ENCODE results near the gene NELFB.

The NELFB gene

DNA sequence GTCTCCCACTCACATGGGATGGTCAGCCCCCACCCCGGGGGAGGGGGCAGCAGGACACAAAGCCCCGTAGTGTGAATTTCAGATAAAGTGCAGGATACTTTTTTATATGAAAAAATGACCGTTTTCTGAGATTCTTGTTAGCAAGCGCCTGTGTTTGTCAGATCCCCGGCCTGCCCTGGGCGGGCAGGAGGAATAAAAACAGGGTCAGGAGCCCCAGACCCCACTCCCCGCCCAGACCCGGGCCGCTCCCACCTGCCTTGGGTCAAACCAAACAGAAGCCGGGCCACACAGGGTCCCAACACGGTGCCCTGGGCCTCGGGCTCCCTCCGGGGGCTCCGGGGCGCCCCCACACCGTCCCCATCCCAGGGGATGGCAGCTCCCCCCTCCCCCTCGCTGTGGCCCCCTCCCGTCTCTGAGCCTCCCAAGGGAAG, 60.5 kb downstream of the NELFB start:
- peak; percentile 26 for DNase-seq

DNA sequence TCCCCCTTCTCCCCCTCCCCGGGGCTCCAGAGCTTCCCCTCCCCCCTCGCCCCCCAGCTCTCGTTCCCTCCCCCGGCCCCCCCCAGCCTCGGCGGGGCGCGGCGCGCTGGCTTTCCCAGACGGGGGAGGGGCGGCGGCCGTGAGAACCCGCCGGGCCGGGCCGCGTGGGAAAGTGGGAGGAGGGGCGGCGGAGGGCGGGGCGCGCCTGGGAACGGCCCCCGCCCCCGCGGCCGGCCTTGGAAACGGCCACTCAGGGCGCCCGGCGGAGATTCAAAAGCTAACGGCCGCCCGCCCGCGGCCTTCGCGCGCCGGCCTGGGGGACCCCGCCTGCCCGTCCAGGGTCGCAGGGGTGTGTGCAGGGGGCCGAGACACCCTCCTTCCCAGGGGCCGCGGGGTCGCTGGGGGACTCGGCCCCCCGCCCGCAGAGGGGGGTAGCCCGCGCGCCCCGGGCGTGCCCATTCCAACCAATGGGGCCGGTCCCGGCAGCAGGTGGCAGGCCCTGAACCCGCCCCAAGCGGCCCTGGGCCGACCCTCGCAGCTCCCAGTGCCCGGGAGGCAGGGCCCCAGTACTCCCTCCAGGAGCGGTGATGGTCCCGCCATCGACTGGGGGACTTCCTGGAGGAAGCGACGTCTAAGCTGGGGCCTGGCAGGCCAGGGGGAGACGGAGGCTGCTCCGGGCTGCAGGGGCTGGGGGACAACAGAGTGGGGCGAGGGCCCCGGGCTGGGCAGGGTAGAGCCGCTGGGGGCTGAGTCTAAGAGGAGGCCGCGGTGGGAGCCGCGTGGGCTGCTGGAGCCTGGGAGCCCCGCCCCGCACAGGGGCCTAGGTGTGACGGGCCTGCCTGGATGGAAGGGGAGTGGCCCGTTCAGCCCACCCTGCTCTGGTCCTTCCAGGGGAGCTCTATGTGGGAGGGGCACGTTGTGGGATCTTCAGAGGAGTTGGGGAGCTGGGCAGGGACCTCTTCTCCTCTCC, 61.2 kb downstream of the NELFB start:
- peak; percentile 68 for DNase-seq

DNA sequence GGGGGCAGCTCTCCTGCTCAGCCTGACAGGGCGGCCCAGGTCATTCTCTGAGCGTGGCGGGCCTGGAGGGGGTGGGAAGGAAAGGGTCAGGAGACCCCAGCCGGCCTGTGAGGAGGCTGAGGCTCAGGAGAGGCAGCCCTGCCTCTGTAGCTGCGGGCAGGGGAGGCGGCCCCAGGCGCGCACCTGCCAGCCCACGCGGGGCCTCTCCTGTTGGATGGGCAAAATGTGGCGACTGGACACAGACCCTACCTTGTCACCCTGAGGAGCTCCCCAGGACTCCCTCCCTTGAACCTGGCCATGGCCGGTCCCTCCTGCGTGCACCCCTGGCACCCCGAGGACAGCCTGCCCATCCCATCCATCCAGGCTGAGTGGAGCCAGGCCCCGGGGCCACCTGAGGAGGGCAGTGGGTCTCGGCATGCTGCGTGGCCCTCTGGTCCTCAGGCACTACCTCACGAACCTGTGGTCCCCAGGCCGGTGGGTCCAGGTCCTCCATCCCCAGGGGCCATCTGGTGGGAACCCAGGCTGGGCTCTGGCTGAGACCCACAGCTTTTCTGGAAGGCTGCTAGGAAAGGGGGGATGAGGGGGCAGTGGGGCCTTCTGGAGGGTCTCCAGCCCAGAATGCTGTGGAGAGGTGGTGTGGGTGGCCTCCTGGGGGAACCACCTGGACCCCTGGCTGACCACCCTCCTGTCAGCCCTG, 62.0 kb downstream of the NELFB start:
- DNase-seq = no peak

DNA sequence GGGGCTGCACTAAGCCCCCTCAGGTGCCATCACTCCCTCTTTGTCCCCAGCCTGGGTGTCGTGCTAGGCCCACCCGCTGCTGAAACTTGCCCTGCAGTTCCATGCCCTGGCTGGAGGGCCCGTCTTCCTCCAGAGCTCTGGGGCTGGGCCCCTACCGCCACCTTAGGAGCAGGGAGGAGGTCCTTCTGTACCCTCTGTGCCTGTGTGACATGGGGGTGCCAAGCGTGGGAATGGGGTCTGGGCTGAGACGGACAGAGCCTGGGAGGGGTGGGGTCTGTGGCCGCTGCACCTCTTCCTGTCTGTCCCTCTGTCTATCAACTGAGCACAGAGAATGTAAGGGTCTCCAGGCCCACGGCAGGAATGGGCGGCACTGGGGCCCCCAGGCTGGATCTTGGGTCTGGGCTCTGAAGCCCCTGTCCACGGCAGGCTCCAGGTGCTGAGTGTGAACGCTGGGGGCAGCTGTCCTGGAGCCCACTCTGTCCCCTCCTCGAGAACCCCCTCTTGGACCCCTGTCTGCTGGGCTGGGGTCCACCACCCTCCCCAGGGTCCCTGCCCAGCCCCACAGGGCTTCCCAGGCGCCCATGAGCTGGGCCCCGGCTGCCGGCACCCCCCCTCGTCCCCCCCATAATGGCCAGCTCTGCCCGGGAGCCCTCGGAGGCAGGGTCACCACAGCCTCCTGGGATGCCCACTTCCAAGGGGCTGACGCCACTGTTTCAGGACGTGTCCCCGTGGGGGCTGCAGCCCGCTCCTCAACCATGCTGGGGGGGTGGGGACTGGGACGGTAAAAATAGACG, 62.8 kb downstream of the NELFB start:
- no peak for DNase-seq

DNA sequence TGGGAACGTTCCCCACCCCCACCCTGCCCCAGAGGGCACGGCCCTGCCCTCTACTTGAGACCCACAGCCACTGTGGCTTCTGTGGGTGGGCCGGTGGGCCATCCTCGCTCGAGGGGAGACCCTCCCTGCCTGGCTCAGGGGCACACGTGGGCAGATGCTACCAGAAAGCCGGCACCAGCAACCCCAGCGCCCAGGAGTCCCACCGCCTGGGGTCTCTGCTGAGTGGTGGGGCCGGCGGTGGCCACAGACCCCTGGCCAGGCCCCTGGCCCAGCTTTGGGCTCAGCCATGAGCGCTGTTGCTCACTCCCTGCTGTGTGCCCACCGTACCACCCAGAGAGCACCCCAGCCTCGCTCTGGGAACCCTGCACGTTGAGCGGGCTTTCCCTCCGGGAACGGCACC, 63.5 kb downstream of the NELFB start:
- no peak for DNase-seq

DNA sequence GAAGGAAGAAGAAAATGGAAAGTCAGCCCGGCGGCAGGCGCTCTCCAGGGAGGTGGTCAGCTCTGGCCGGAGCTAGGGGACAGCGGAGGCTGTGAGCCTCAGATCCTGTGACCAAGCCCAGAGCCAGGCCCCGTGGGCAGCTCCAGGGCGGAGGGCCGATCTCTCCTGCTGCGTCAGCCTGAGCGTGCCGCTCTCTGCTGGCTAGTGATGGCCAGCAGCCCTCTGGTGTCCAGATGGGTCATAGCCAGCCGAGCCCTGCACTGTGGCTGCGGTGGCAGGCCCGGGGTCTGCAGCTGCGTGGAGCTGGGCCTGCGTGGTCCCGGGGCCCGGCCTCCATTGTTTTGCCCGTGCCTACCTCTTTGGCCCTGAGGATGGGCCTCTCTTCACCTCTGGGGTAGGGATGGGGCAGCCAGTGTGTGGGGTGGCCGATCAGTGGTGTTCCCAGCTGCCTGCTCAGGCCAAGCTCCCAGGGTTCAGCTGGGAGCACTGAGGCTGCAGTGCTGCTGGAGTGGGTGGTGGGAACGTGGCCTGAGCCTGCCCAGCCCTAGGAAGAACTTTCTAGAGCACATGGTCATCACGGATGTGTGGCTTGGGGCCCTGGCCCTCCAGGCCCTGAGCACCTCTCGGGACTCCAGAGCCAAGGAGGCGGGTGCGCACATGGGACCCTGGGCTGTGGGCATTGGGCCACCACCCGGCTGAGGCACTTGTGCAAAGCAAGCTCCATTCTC, 64.0 kb downstream of the NELFB start:
- DNase-seq = peak; percentile 55

DNA sequence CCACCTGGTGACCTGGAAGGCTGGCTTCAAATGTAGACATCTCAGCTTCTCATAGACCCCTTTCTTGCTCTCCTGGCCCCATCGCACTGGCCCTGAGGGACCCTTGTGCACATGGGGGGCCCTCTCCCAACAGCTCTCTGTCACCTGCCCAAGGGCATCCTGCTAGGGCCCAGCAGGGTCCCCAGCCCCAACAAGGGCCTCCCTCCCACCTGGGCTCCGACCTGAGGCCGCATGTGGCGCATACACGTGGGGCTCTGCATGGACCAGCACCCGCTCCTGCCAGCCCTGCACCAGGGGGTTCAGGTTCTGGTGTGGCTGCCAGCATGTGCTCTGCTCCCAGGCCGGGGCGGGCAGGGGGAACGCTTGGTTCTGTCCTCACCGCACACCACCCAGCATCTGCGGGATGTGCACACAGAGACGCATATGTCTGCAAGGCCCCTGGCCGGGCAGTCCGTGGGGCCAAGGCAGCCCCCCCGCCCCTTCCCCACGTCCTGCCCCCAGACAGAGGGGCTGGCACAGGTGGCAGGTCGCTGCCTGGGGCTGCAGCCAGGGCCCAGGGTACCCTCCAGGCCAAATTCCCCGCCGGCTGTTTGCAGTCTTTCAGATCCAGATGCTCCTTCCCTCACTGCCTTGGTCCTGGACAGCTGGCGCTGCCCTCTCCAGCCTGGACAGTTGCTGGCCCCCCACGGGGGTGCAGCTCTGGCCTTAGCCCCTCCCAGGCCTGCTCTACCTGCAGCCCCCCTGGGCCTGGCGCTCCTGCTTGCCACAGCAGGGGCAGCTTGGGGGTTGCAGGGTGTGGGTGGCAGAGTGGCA, 64.8 kb downstream of the NELFB start:
- no peak for DNase-seq

DNA sequence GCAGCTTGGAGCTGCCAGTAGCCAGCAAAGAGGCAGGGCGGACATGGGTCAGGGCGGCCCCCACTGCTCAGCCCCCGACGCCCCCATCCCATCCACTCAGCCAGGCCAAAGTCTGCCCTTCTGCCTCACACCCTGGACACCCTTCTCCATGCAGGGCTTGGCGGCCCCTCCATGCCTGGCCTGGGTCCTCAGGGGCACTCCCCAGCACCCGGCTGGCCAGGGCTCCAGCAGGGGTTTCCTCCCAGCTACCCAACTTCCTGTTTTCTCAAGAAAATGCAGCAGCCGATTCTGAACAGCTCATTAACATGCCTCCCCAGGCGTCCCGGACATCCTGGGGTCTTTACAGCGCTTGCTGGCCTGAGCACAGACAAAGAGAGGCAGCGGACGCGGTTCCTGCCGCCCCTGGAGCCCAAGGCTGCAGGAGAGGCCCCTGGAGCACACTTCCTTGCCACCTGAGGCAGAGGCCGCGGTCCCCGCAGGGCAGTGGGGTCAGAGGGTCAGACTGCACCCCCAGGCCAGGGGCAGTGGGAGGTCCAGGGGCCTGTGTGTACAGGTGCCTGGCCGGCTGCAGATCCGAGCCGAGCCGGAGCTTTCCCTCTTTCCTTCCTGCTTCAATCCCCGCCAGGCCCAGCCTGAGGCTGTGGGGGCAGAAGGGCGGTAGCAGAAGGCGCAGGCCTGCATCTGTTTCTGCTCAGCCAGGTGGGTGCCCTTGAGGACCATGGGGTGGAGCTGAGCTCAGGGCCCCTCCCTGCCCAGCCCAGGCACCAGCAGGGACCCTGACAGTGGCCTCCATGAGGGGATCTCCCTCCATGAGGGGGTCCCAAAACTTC, 65.6 kb downstream of the NELFB start:
- peak; percentile 45 for DNase-seq

DNA sequence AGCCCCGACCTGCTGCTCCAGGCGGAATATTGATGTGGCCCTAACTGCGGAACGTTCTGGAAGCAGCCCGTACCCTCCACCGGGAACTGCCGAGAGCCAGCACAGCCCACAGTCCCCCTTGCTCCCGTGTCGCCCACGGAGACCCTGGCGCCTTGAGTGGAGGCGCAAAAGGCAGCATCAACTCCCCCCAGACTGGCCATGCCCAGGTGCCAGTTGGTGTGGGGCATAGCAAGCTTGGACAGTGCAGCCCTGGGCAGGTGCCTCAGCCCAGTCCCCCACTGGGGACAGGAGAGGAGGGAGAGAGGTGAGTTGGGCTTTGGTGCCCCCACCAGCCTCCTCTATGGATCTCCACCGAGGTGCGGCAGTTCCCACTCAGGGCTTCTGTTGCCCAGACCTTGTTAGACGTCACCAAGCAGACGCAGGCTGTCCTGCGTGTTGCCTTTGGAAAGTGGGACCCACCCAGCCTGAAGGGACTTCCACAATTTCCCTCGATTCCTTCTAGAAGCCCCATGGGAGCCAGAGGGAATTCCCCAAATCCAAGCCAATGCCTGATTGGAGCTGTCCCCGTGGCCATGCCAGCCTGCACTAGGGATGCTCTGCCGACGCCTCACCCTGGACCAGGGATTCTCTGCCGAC, 66.7 kb downstream of the NELFB start:
- no peak for DNase-seq

Data from right hindlimb (tissue), 1 donor.